ENCODE results near the gene SERINC1.

The SERINC1 gene

GRCh38 chr6:122491919-122492555 lies 20.4 kb upstream of the SERINC1 start:
- peak; percentile 71 for DNase-seq
- H3K27me3 ChIP-seq (replicated peaks): no peaks in the 10 kb centered on the region
- no peak overlapping the region for H3K4me3 ChIP-seq (ENCODE audit: low read depth, low read length)
- H3K27ac ChIP-seq: no peak overlapping the region
- in situ Hi-C loops (cut with HindIII; ENCODE audit: low pct_ligation_motif_present, low sequenced_read_pairs): loop anchor here (25.0 kb wide), 1 partner anchor 345 kb away; no protein-coding TSS in a partner anchor
- peak; percentile 98 for TF ChIP-seq CTCF (IDR thresholded peaks at IDR 0.05; ENCODE audit: low read depth, low read length, missing control alignments)
- H3K36me3 ChIP-seq (replicated peaks): no peaks in the 10 kb centered on the region

- H3K4me3 ChIP-seq (ENCODE audit: low read depth, low read length): no peak overlapping the region
- DNase-seq: no peak
- no peaks in the 10 kb centered on the region for H3K36me3 ChIP-seq (replicated peaks)
- no peak for TF ChIP-seq CTCF (IDR thresholded peaks at IDR 0.05; ENCODE audit: low read depth, low read length, missing control alignments)
- H3K27ac ChIP-seq: no peak overlapping the region
- H3K27me3 ChIP-seq (replicated peaks): no peaks in the 10 kb centered on the region
- in situ Hi-C loops (cut with HindIII; ENCODE audit: low pct_ligation_motif_present, low sequenced_read_pairs): loop anchor here (25.0 kb wide), 1 partner anchor 347 kb away; no protein-coding TSS in a partner anchor
Measured at GRCh38 chr6:122490607-122491006, 19.0 kb upstream of the SERINC1 start.

GRCh38 chr6:122484760-122485159 lies 13.2 kb upstream of the SERINC1 start:
- Histone ChIP-seq H3K36me3 (replicated peaks) (no peaks in the 10 kb centered on the region), H3K27me3 (replicated peaks) (no peaks in the 10 kb centered on the region), H3K27ac (no peak overlapping the region), H3K4me3 (ENCODE audit: low read depth, low read length) (no peak overlapping the region)
- DNase-seq: no peak
- TF ChIP-seq CTCF (IDR thresholded peaks at IDR 0.05; ENCODE audit: low read depth, low read length, missing control alignments): no peak
- in situ Hi-C loops (cut with HindIII; ENCODE audit: low pct_ligation_motif_present, low sequenced_read_pairs): loop anchor here (25.0 kb wide), 1 partner anchor 353 kb away; no protein-coding TSS in a partner anchor

- Histone ChIP-seq H3K4me3 (ENCODE audit: low read depth, low read length) (no peak overlapping the region), H3K27ac (no peak overlapping the region), H3K36me3 (replicated peaks) (no peaks in the 10 kb centered on the region), H3K27me3 (replicated peaks) (no peaks in the 10 kb centered on the region)
- no peak for TF ChIP-seq CTCF (IDR thresholded peaks at IDR 0.05; ENCODE audit: low read depth, low read length, missing control alignments)
- no peak for DNase-seq
- in situ Hi-C loops (cut with HindIII; ENCODE audit: low pct_ligation_motif_present, low sequenced_read_pairs): loop anchor here (25.0 kb wide), 1 partner anchor 355 kb away; no protein-coding TSS in a partner anchor
Measured at GRCh38 chr6:122482750-122483080, 11.1 kb upstream of the SERINC1 start.

GRCh38 chr6:122476131-122476530 lies 4.5 kb upstream of the SERINC1 start:
- Histone ChIP-seq H3K4me3 (ENCODE audit: low read depth, low read length) (no peak overlapping the region), H3K27me3 (replicated peaks) (no peaks in the 10 kb centered on the region), H3K27ac (no peak overlapping the region), H3K36me3 (replicated peaks) (peaks cover 2% of the 10 kb centered on the region)
- in situ Hi-C loops (cut with HindIII; ENCODE audit: low pct_ligation_motif_present, low sequenced_read_pairs): loop anchor here (25.0 kb wide), 1 partner anchor 361 kb away; no protein-coding TSS in a partner anchor
- DNase-seq: no peak
- peak; percentile 26 for TF ChIP-seq CTCF (IDR thresholded peaks at IDR 0.05; ENCODE audit: low read depth, low read length, missing control alignments)

GRCh38 chr6:122472022-122472340 lies 374 bp upstream of the SERINC1 start:
- peak overlapping the region; percentile 97 for H3K4me3 ChIP-seq (ENCODE audit: low read depth, low read length)
- TF ChIP-seq CTCF (IDR thresholded peaks at IDR 0.05; ENCODE audit: low read depth, low read length, missing control alignments): no peak
- peaks cover 2% of the 10 kb centered on the region for H3K36me3 ChIP-seq (replicated peaks)
- no peaks in the 10 kb centered on the region for H3K27me3 ChIP-seq (replicated peaks)
- H3K27ac ChIP-seq: peak overlapping the region; percentile 97
- DNase-seq: no peak
- in situ Hi-C loops (cut with HindIII; ENCODE audit: low pct_ligation_motif_present, low sequenced_read_pairs): no loop called here
